Body of pancreas (tissue), 4 donors: ENCODE data around the gene CAMKMT. TPM values are rescaled to one million over a fixed set of nuclear protein-coding genes. Genes with fewer than 3 reads are reported as not detected.

Source experiments
- ATAC-seq: fragments of 150-250 bp; one replicate; pipeline ENCODE4 v1.9.1; 2016
- DNase-seq, 4 donors: peaks; one replicate each; pipeline ENCODE4 v3.0.0-alpha.2; 2019
- H3K27ac ChIP-seq, 4 donors: fragments of 200-600 bp; sonication (generic); 1 replicate in 3 of 4; 2 replicates in 1 of 4; pipeline versions ENCODE4 v1.5.1 to v1.6.1; 2016 to 2019; ENCODE audit warnings: mild to moderate bottlenecking in 1 of 4, mixed read lengths in 1 of 4, moderate library complexity in 1 of 4
- H3K27me3 ChIP-seq, 2 donors: fragments of 200-600 bp; sonication (generic); one replicate each; pipeline ENCODE4 v1.6.0; 2016; ENCODE audit warnings: mild to moderate bottlenecking in 1 of 2
- H3K36me3 ChIP-seq, 2 donors: fragments of 200-600 bp; sonication (generic); replicated peaks in 1 of 2; 2 replicates each; pipeline ENCODE4 v1.5.1; 2016; ENCODE audit warnings: low read depth in 2 of 2; ENCODE audit not compliant: insufficient read depth in 1 of 2
- H3K4me1 ChIP-seq: fragments of 200-600 bp; sonication (generic); one replicate; pipeline ENCODE4 v1.6.0; 2016
- H3K4me3 ChIP-seq, 2 donors: fragments of 200-600 bp; sonication (generic); 1 replicate in 1 of 2; 2 replicates in 1 of 2; pipeline ENCODE4 v1.5.1; 2016 to 2019
- H3K9me3 ChIP-seq, 3 donors: fragments of 200-600 bp; sonication (generic); 1 replicate in 2 of 3; 2 replicates in 1 of 3; pipeline ENCODE4 v1.5.1; 2016
- POLR2A ChIP-seq, 3 donors: fragments of 450-650 bp; IDR thresholded peaks; one replicate each; pipeline ENCODE4 v1.6.1; 2016; ENCODE audit warnings: antibody characterized with exemption in 3 of 3, mild to moderate bottlenecking in 2 of 3
- WGBS, 2 donors: methylation state at CpG; one replicate each; pipeline ENCODE4 v1.1.5; 2017; 5-methylcytosine and 5-hydroxymethylcytosine counted together
- intact Hi-C: fragments of 100-400 bp; cut with DNase I; formaldehyde crosslinking; loops from one replicate; pipeline ENCODE4 v1.15.1; 2023
- total RNA-seq, 2 donors: library from RNA; depleted of rRNA; stranded (reverse); fragments of >200 nt; gene quantifications; one replicate each; pipeline ENCODE4 v1.1.0, GENCODE V29; 2016
- TF ChIP-seq, protein P1 (sequence below), 7 experiments: fragments of 450-650 bp in 4 of 7; fragments of 200-600 bp in 3 of 7; sonication (generic) in 3 of 7; IDR thresholded peaks; one replicate each; pipeline ENCODE4 v1.5.1; 2016 to 2019; ENCODE audit warnings: antibody characterized with exemption in 7 of 7

CAMKMT gene
- total RNA-seq, 2 donors from 2014 or later, result 18.4 to 23.4 TPM

DNA sequence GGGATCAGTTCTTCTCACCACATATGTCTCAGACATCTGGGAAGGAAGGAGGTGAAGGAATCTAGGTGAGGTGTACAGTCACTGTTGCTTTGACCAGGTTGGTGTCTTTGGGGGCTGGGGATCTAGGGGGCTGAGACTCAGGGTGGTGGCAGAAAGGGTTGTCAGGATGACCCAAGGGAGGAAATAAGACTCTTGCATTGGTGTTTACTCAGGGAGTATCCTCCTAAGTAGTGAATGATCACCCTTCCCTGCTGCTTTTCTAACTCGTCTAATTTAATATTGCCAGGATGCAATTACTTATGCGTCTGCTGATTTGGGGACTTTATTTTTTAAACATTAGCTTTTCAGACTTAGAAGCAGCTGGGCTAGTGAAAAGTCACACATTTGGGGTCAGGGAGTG is 451.9 kb downstream of the CAMKMT start:
- Histone ChIP-seq H3K4me1 (no peaks in the 10 kb centered on the region), H3K36me3 (no peaks in the 10 kb centered on the region), H3K9me3 (no peaks in the 10 kb centered on the region), H3K27me3 (no peaks in the 10 kb centered on the region), H3K4me3 (no peak overlapping the region), H3K27ac (no peak overlapping the region)
- TF ChIP-seq, protein P1, sequence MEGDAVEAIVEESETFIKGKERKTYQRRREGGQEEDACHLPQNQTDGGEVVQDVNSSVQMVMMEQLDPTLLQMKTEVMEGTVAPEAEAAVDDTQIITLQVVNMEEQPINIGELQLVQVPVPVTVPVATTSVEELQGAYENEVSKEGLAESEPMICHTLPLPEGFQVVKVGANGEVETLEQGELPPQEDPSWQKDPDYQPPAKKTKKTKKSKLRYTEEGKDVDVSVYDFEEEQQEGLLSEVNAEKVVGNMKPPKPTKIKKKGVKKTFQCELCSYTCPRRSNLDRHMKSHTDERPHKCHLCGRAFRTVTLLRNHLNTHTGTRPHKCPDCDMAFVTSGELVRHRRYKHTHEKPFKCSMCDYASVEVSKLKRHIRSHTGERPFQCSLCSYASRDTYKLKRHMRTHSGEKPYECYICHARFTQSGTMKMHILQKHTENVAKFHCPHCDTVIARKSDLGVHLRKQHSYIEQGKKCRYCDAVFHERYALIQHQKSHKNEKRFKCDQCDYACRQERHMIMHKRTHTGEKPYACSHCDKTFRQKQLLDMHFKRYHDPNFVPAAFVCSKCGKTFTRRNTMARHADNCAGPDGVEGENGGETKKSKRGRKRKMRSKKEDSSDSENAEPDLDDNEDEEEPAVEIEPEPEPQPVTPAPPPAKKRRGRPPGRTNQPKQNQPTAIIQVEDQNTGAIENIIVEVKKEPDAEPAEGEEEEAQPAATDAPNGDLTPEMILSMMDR (IDR thresholded peaks at IDR 0.05), result no peak
- no peak for TF ChIP-seq POLR2A (IDR thresholded peaks at IDR 0.05)
- WGBS, 2 donors, result 53 to 75% methylated on average over 2 of the region's 2 CpGs
- DNase-seq, result no peak
- ATAC-seq, result no peak
- intact Hi-C loops, result no loop called here

DNA sequence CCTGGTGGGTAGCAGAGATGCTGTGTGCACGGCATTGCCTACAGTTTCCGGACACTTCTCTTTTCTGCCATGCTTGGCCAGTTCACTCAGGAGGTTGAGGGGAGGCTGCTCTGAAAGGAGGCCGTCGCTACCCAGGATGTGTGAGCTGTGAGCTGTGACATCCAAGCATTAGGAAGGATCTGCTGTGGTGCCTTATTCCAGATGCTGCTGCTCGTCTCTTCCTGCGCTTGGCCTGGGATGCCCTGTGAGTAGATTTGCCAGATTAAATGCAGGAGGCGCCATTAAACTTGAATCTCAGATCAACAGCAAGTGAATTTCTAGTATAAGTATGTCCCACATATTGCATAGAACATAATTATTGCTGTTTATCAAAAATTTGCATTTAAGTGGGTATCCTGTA is 455.5 kb downstream of the CAMKMT start:
- Histone ChIP-seq H3K27ac (no peak overlapping the region), H3K4me3 (no peak overlapping the region), H3K36me3 (no peaks in the 10 kb centered on the region), H3K27me3 (no peaks in the 10 kb centered on the region), H3K4me1 (no peaks in the 10 kb centered on the region), H3K9me3 (no peaks in the 10 kb centered on the region)
- no peak for ATAC-seq
- DNase-seq, result no peak
- no peak for TF ChIP-seq POLR2A (IDR thresholded peaks at IDR 0.05)
- TF ChIP-seq, protein P1 (IDR thresholded peaks at IDR 0.05), result no peak
- 78 to 91% methylated on average over 7 of the region's 7 CpGs for WGBS, 2 donors
- intact Hi-C loops, result no loop called here

DNA sequence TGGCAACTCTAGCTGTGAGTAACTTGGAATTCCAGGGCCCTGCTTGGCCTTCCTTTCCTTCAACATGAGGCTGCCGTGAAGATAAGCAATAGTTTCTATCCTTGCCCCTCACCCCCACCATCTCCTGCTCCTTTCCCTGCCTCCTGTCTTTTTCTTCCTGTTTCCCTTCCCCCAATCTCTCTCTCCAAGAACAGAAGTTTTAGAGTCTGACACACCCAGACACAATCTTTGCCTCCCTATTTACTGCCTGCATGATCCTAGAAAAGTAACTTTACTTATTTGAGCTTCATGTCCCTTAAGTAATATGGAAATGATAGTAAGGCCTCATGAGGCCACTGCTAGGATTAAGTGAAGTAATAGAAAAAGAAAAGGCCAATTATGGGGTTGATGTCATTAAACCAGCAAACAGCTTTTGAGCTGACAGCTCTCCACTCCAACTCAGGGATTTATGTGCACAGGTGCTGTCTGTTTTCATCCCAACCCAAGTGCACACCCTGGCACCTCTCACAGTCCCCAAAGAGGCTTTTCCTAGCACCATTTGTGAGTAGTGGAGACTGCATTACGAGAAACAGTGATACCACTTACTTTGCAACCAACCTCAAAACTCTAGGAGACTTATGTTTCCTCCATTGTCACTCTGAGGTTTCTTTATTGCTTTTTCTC is 456.1 kb downstream of the CAMKMT start:
- Histone ChIP-seq H3K27ac (no peak overlapping the region), H3K9me3 (no peaks in the 10 kb centered on the region), H3K36me3 (no peaks in the 10 kb centered on the region), H3K27me3 (no peaks in the 10 kb centered on the region), H3K4me3 (no peak overlapping the region), H3K4me1 (no peaks in the 10 kb centered on the region)
- DNase-seq (no peak), ATAC-seq (no peak)
- 82 to 92% methylated on average over 2 of the region's 2 CpGs for WGBS, 2 donors
- TF ChIP-seq, protein P1 (IDR thresholded peaks at IDR 0.05), result no peak
- no peak for TF ChIP-seq POLR2A (IDR thresholded peaks at IDR 0.05)
- intact Hi-C loops, result no loop called here

DNA sequence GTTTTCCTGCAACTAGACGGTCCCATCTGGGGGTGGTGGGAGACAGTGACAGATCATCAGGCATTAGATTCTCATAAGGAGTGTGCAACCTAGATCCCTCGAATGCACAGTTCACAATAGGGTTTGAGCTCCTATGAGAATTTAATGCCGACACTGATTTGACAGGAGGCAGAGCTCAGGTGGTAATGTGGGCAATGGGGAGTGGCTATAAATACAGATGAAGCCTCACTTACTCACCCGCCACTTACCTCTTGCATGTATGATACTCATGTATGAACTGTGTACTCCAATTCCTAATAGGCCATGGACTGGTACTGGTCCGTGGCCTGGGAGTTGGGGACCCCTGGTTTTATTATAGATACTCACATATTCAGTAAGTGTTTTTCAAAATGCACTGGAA is 457.3 kb downstream of the CAMKMT start:
- WGBS, 2 donors, result 78% methylated on average over 5 of the region's 5 CpGs

More for the DNA sequence above, 457.3 kb downstream of the CAMKMT start:
- no peak for TF ChIP-seq POLR2A (IDR thresholded peaks at IDR 0.05)
- TF ChIP-seq, protein P1 (IDR thresholded peaks at IDR 0.05), result no peak
- intact Hi-C loops, result no loop called here
- Histone ChIP-seq H3K36me3 (no peaks in the 10 kb centered on the region), H3K4me3 (no peak overlapping the region), H3K9me3 (no peaks in the 10 kb centered on the region), H3K4me1 (no peaks in the 10 kb centered on the region), H3K27me3 (no peaks in the 10 kb centered on the region), H3K27ac (no peak overlapping the region)
- DNase-seq (no peak), ATAC-seq (no peak)
